H9 (cell line): Measurements from ENCODE around the gene RPL27A. TPM values are rescaled to one million over a fixed set of nuclear protein-coding genes. Genes with fewer than 3 reads are reported as not detected.

ENCODE experiments used
- DNase-seq: peaks from one replicate; pipeline ENCODE4 v3.0.0-alpha.2; 2017
- H2AFZ ChIP-seq: one replicate; pipeline ENCODE4 v1.6.1; 2013; ENCODE audit warnings: mild to moderate bottlenecking, low read length, control low read depth, moderate library complexity
- H2AK5ac ChIP-seq: 2 replicates; pipeline ENCODE4 v1.6.1; 2013; ENCODE audit warnings: low read length, control low read depth, mixed read lengths; ENCODE audit not compliant: insufficient read length
- H2BK120ac ChIP-seq: one replicate; pipeline ENCODE4 v1.6.1; 2013; ENCODE audit warnings: low read depth, mild to moderate bottlenecking, low read length, control low read depth, inconsistent platforms; ENCODE audit not compliant: poor library complexity, severe bottlenecking
- H2BK12ac ChIP-seq: 2 replicates; pipeline ENCODE4 v1.6.1; 2013; ENCODE audit warnings: low read length, control low read depth, mixed read lengths, low read depth; ENCODE audit not compliant: insufficient read length
- H2BK15ac ChIP-seq: 2 replicates; pipeline ENCODE4 v1.6.1; 2013; ENCODE audit warnings: low read depth, low read length, control low read depth
- H2BK20ac ChIP-seq: one replicate; pipeline ENCODE4 v1.6.1; 2013; ENCODE audit warnings: low read depth, mild to moderate bottlenecking, low read length, control low read depth, inconsistent platforms; ENCODE audit not compliant: poor library complexity, severe bottlenecking
- H2BK5ac ChIP-seq: 2 replicates; pipeline ENCODE4 v1.6.1; 2013; ENCODE audit warnings: low read length, control low read depth, mixed read lengths; ENCODE audit not compliant: insufficient read length
- H3K14ac ChIP-seq: 2 replicates; pipeline ENCODE4 v1.6.1; 2013; ENCODE audit warnings: low read length, control low read depth; ENCODE audit not compliant: insufficient read depth
- H3K18ac ChIP-seq: 2 replicates; pipeline ENCODE4 v1.6.1; 2013; ENCODE audit warnings: low read depth, mild to moderate bottlenecking, mixed read lengths, low read length, control low read depth; ENCODE audit not compliant: insufficient read length
- H3K23ac ChIP-seq: 2 replicates; pipeline ENCODE4 v1.6.1; 2013; ENCODE audit warnings: low read length, control low read depth, mixed read lengths, low read depth; ENCODE audit not compliant: insufficient read length
- H3K23me2 ChIP-seq: 2 replicates; pipeline ENCODE4 v1.6.1; 2013; ENCODE audit warnings: low read depth, mild to moderate bottlenecking, mixed read lengths, low read length, control low read depth; ENCODE audit not compliant: insufficient read length, poor library complexity, severe bottlenecking
- H3K27ac ChIP-seq: 2 replicates; pipeline ENCODE4 v1.5.1; 2013; ENCODE audit warnings: low read length, control low read depth, mixed read lengths, low read depth; ENCODE audit not compliant: insufficient read length
- H3K27me3 ChIP-seq: 2 replicates; pipeline ENCODE4 v1.6.1; 2013; ENCODE audit warnings: low read length, control low read depth, inconsistent platforms; ENCODE audit not compliant: insufficient read depth
- H3K4ac ChIP-seq: 2 replicates; pipeline ENCODE4 v1.6.1; 2013; ENCODE audit warnings: low read depth, mild to moderate bottlenecking, control low read depth, inconsistent platforms, low read length, moderate library complexity
- H3K4me1 ChIP-seq: 2 replicates; pipeline ENCODE4 v1.6.1; 2013; ENCODE audit warnings: low read length, control low read depth, inconsistent platforms; ENCODE audit not compliant: insufficient read depth
- H3K4me2 ChIP-seq: 2 replicates; pipeline ENCODE4 v1.6.1; 2013; ENCODE audit warnings: low read length, control low read depth, mixed read lengths; ENCODE audit not compliant: insufficient read length, insufficient read depth
- H3K56ac ChIP-seq: 2 replicates; pipeline ENCODE4 v1.6.1; 2013; ENCODE audit warnings: low read depth, mild to moderate bottlenecking, mixed read lengths, low read length, control low read depth; ENCODE audit not compliant: insufficient read length
- H3K79me1 ChIP-seq: 2 replicates; pipeline ENCODE4 v1.6.1; 2013; ENCODE audit warnings: low read depth, mild to moderate bottlenecking, moderate library complexity, low read length, control low read depth, inconsistent platforms; ENCODE audit not compliant: insufficient read depth, poor library complexity, severe bottlenecking
- H3K79me2 ChIP-seq: 2 replicates; pipeline ENCODE4 v1.6.1; 2013; ENCODE audit warnings: low read length, control low read depth, inconsistent platforms; ENCODE audit not compliant: insufficient read depth
- H3K9ac ChIP-seq: 2 replicates; pipeline ENCODE4 v1.6.1; 2013; ENCODE audit warnings: low read length, control low read depth, mixed read lengths; ENCODE audit not compliant: insufficient read length; ENCODE audit errors: extremely low read depth
- H3K9me3 ChIP-seq: one replicate; pipeline ENCODE4 v1.6.1; 2013; ENCODE audit warnings: low read depth, low read length, inconsistent platforms; ENCODE audit not compliant: control insufficient read depth
- H3T11ph ChIP-seq: one replicate; pipeline ENCODE4 v1.6.1; 2013; ENCODE audit warnings: mild to moderate bottlenecking, low read length, control low read depth, inconsistent platforms
- H4K20me1 ChIP-seq: one replicate; pipeline ENCODE4 v1.6.1; 2013; ENCODE audit not compliant: control insufficient read depth, insufficient read length, insufficient read depth
- H4K5ac ChIP-seq: 2 replicates; pipeline ENCODE4 v1.6.1; 2013; ENCODE audit warnings: low read depth, mild to moderate bottlenecking, mixed read lengths, low read length, control low read depth; ENCODE audit not compliant: insufficient read length
- H4K8ac ChIP-seq: replicated peaks from 2 replicates; pipeline ENCODE4 v1.6.1; 2013; ENCODE audit warnings: low read length, control low read depth, mixed read lengths, low read depth; ENCODE audit not compliant: insufficient read length
- H4K91ac ChIP-seq: 2 replicates; pipeline ENCODE4 v1.6.1; 2013; ENCODE audit warnings: low read depth, mild to moderate bottlenecking, moderate library complexity, mixed read lengths, low read length, control low read depth; ENCODE audit not compliant: insufficient read length
- H3K27ac Mint-ChIP-seq, 3 experiments: 2 replicates in 2 of 3; 3 replicates in 1 of 3; pipeline ENCODE4 v1.8.0; 2020 to 2021; ENCODE audit warnings: mixed read lengths in 3 of 3, mild to moderate bottlenecking in 1 of 3, moderate library complexity in 1 of 3
- H3K27me3 Mint-ChIP-seq: 2 replicates; pipeline ENCODE4 v1.8.0; 2021; ENCODE audit warnings: low read depth, mild to moderate bottlenecking, moderate library complexity, mixed read lengths
- H3K36me3 Mint-ChIP-seq, 3 experiments: 2 replicates in 2 of 3; 3 replicates in 1 of 3; pipeline ENCODE4 v1.8.0; 2020 to 2021; ENCODE audit warnings: low read depth in 3 of 3, mixed read lengths in 3 of 3; ENCODE audit not compliant: insufficient read depth in 1 of 3
- H3K4me1 Mint-ChIP-seq, 2 experiments: 2 replicates each; pipeline ENCODE4 v1.8.0; 2020; ENCODE audit warnings: mixed read lengths in 2 of 2
- H3K4me3 Mint-ChIP-seq, 2 experiments: 2 replicates in 1 of 2; 3 replicates in 1 of 2; pipeline ENCODE4 v1.8.0; 2020 to 2021; ENCODE audit warnings: mild to moderate bottlenecking in 2 of 2, mixed read lengths in 2 of 2, moderate library complexity in 1 of 2
- H3K9me3 Mint-ChIP-seq, 2 experiments: 2 replicates in 1 of 2; 3 replicates in 1 of 2; pipeline ENCODE4 v1.8.0; 2020; ENCODE audit warnings: mild to moderate bottlenecking in 2 of 2, mixed read lengths in 2 of 2, moderate library complexity in 1 of 2
- WGBS: extraction: QIAGEN DNeasy Blood & Tissue Kit; methylation state at CpG from one replicate; pipeline ENCODE4 v1.1.7; 2013; ENCODE audit warnings: missing lambda C conversion rate, low lambda C conversion rate, mixed read lengths; ENCODE audit not compliant: insufficient read length; ENCODE audit errors: extremely low coverage; 5-methylcytosine and 5-hydroxymethylcytosine counted together
- total RNA-seq: library from RNA; stranded (reverse); gene quantifications from 2 replicates; pipeline ENCODE4 v1.2.1, GENCODE V29; 2021
- TF ChIP-seq, protein P1 (sequence below): fragments of 200-600 bp; sonication (generic); conservative IDR thresholded peaks from 3 replicates; pipeline ENCODE4 v1.8.0; 2021; ENCODE audit warnings: antibody characterized with exemption, mild to moderate bottlenecking

Gene RPL27A
- total RNA-seq, 1 experiment from 2014 or later, result 1,152 TPM

DNA sequence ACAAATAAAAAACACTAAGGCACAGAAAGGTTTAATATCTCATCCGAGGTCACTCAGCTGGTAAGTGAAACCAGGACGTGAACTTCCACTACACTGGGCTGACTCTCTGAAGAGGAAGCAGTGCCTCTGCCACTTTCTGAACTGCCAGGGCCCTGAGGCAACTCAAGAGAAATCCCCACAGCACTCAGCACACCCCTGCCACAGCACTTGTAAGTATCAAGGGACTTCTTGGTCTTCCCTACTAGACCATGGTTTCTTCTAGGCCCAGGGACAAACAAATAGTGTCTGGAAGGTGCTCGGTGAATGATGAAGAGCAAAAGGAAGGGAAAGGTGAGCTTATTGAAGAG, 49.7 kb downstream of the RPL27A start:
- Mint-ChIP-seq H3K4me1 (peaks cover 6 to 12% of the 10 kb centered on the region in 2 experiments; a peak in 2 of 4 replicates), H3K27ac (no peak overlapping the region), H3K36me3 (peaks cover 0 to 6% (median 4%) of the 10 kb centered on the region in 3 experiments; a peak in 2 of 7 replicates), H3K27me3 (no peaks in the 10 kb centered on the region), H3K9me3 (no peaks in the 10 kb centered on the region), H3K4me3 (no peak overlapping the region)
- Histone ChIP-seq H3K23me2 (peaks cover 2% of the 10 kb centered on the region), H3K9ac (no peak overlapping the region), H4K5ac (no peak overlapping the region), H3K9me3 (no peaks in the 10 kb centered on the region), H2BK20ac (no peak overlapping the region), H3K23ac (no peak overlapping the region), H4K91ac (no peak overlapping the region), H3K14ac (no peak overlapping the region), H2AK5ac (no peak overlapping the region), H3K79me1 (no peaks in the 10 kb centered on the region), H2AFZ (no peak overlapping the region), H3K4me1 (no peaks in the 10 kb centered on the region; the same call in 1 of the 2 replicates), H3K4ac (no peak overlapping the region), H2BK5ac (no peak overlapping the region), H2BK120ac (no peak overlapping the region), H3K79me2 (no peaks in the 10 kb centered on the region), H3K4me2 (no peak overlapping the region), H3K27ac (no peak overlapping the region), H2BK15ac (no peak overlapping the region), H3K27me3 (no peaks in the 10 kb centered on the region), H4K20me1 (no peaks in the 10 kb centered on the region), H4K8ac (no peak overlapping the region), H3K18ac (no peak overlapping the region), H3T11ph (no peak overlapping the region), H2BK12ac (no peak overlapping the region), H3K56ac (no peak overlapping the region)
- no CpG with 5 or more reads among the region's 3 CpGs for WGBS
- TF ChIP-seq, protein P1, sequence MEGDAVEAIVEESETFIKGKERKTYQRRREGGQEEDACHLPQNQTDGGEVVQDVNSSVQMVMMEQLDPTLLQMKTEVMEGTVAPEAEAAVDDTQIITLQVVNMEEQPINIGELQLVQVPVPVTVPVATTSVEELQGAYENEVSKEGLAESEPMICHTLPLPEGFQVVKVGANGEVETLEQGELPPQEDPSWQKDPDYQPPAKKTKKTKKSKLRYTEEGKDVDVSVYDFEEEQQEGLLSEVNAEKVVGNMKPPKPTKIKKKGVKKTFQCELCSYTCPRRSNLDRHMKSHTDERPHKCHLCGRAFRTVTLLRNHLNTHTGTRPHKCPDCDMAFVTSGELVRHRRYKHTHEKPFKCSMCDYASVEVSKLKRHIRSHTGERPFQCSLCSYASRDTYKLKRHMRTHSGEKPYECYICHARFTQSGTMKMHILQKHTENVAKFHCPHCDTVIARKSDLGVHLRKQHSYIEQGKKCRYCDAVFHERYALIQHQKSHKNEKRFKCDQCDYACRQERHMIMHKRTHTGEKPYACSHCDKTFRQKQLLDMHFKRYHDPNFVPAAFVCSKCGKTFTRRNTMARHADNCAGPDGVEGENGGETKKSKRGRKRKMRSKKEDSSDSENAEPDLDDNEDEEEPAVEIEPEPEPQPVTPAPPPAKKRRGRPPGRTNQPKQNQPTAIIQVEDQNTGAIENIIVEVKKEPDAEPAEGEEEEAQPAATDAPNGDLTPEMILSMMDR, result no peak
- DNase-seq, result no peak
